Stimulated activated CD4-positive, alpha-beta T cell treated with anti-CD3 and anti-CD28 coated beads, Interleukin-12 subunit alpha, Interleukin-12 subunit beta, amount 100 ng/mL, for 24 hours (primary cell): ENCODE results near the gene IGFALS.

Experiments used
- DNase-seq, 2 experiments: peaks; one replicate each; pipeline ENCODE4 v3.0.0-alpha.2; 2020; ENCODE audit warnings: low read depth in 2 of 2

Gene IGFALS

GRCh38 chr16:1766231-1766630 is 27.3 kb downstream of the IGFALS start:
- no peak for DNase-seq

- no peak for DNase-seq
Observed at GRCh38 chr16:1765826-1766225, 27.7 kb downstream of the IGFALS start.

GRCh38 chr16:1764971-1765370 is 28.5 kb downstream of the IGFALS start:
- DNase-seq: no peak

- DNase-seq: no peak
Observed at GRCh38 chr16:1763521-1764511, 29.7 kb downstream of the IGFALS start.

- no peak for DNase-seq
Observed at GRCh38 chr16:1762879-1763520, 30.5 kb downstream of the IGFALS start.

- no peak for DNase-seq
Observed at GRCh38 chr16:1762196-1762878, 31.2 kb downstream of the IGFALS start.

- no peak for DNase-seq
Observed at GRCh38 chr16:1761751-1762150, 31.8 kb downstream of the IGFALS start.

GRCh38 chr16:1760911-1761310 is 32.6 kb downstream of the IGFALS start:
- no peak for DNase-seq

- no peak for DNase-seq
Observed at GRCh38 chr16:1759511-1759910, 34.0 kb downstream of the IGFALS start.

GRCh38 chr16:1758923-1759322 is 34.6 kb downstream of the IGFALS start:
- no peak for DNase-seq

GRCh38 chr16:1757714-1758461 is 35.6 kb downstream of the IGFALS start:
- no peak for DNase-seq

- no peak for DNase-seq
Observed at GRCh38 chr16:1754204-1754603, 39.3 kb downstream of the IGFALS start.

GRCh38 chr16:1752853-1753252 is 40.7 kb downstream of the IGFALS start:
- no peak for DNase-seq

- no peak for DNase-seq
Observed at GRCh38 chr16:1751946-1752345, 41.6 kb downstream of the IGFALS start.

- no peak for DNase-seq
Observed at GRCh38 chr16:1749152-1750117, 44.1 kb downstream of the IGFALS start.

- DNase-seq: no peak
Observed at GRCh38 chr16:1747934-1748333, 45.6 kb downstream of the IGFALS start.

- no peak for DNase-seq
Observed at GRCh38 chr16:1746693-1747195, 46.8 kb downstream of the IGFALS start.

GRCh38 chr16:1745900-1746692 is 47.4 kb downstream of the IGFALS start:
- no peak for DNase-seq

- no peak for DNase-seq
Observed at GRCh38 chr16:1745181-1745899, 48.2 kb downstream of the IGFALS start.
